K562 (cell line): Measurements from ENCODE around the gene CLDN7. TPM values are rescaled to one million over a fixed set of nuclear protein-coding genes. Genes with fewer than 3 reads are reported as not detected.

Experiments
- ATF1 ChIP-seq, 2 experiments: fragments of 450-650 bp in 1 of 2; IDR thresholded peaks; 2 replicates each; pipeline ENCODE4 v1.6.1; 2016; ENCODE audit warnings: missing compliant biosample characterization in 1 of 2, missing genetic modification characterization in 1 of 2
- BCOR ChIP-seq: fragments of 450-650 bp; IDR thresholded peaks from 2 replicates; pipeline ENCODE4 v1.6.1; 2016
- CHAMP1 ChIP-seq: fragments of 450-650 bp; IDR thresholded peaks from 2 replicates; pipeline ENCODE4 v1.6.1; 2016; ENCODE audit warnings: mild to moderate bottlenecking
- CHCHD3 ChIP-seq: fragments of 250-450 bp; sonication (Bioruptor Pico); IDR thresholded peaks from 2 replicates; pipeline ENCODE4 v2.1.2; 2022; ENCODE audit warnings: mild to moderate bottlenecking
- CXXC5 ChIP-seq: fragments of 250-450 bp; sonication (Bioruptor Pico); IDR thresholded peaks from 2 replicates; pipeline ENCODE4 v1.8.0; 2022; ENCODE audit warnings: inconsistent platforms, mild to moderate bottlenecking, moderate library complexity
- DNMT1 ChIP-seq: fragments of 450-650 bp; IDR thresholded peaks from 2 replicates; pipeline ENCODE4 v1.6.1; 2016; ENCODE audit warnings: antibody characterized with exemption, mild to moderate bottlenecking
- ETS2 ChIP-seq: IDR thresholded peaks from 2 replicates; pipeline ENCODE4 v1.6.1; 2016; ENCODE audit warnings: borderline replicate concordance, missing genetic modification characterization, mild to moderate bottlenecking, moderate library complexity, missing compliant biosample characterization; ENCODE audit not compliant: poor library complexity, severe bottlenecking
- GMEB1 ChIP-seq: fragments of 250-450 bp; sonication (Bioruptor Pico); IDR thresholded peaks from 2 replicates; pipeline ENCODE4 v1.4.0; 2020; ENCODE audit warnings: mild to moderate bottlenecking
- HDGF ChIP-seq: fragments of 450-650 bp; IDR thresholded peaks from 2 replicates; pipeline ENCODE4 v1.6.1; 2016
- HLTF ChIP-seq: fragments of 450-650 bp; IDR thresholded peaks from 2 replicates; pipeline ENCODE4 v1.6.1; 2016
- MTA3 ChIP-seq: fragments of 450-650 bp; formaldehyde crosslinking; IDR thresholded peaks from 2 replicates; pipeline ENCODE4 v1.6.1; 2017; ENCODE audit warnings: mild to moderate bottlenecking, borderline replicate concordance
- MYC ChIP-seq, 2 experiments: fragments of 250-450 bp in 1 of 2; sonication (Bioruptor Pico) in 1 of 2; IDR thresholded peaks; 2 replicates each; pipeline versions ENCODE4 v1.5.1 to v1.6.1; 2012 to 2021; ENCODE audit warnings: low read depth in 2 of 2, borderline replicate concordance in 1 of 2, improper control_type of control experiment in 1 of 2, low read length in 1 of 2, mild to moderate bottlenecking in 1 of 2, moderate library complexity in 1 of 2
- POLR2A ChIP-seq: fragments of 450-650 bp; conservative IDR thresholded peaks from 2 replicates; pipeline ENCODE4 v1.6.1; 2016
- POLR2AphosphoS5 ChIP-seq: IDR thresholded peaks from 2 replicates; pipeline ENCODE4 v1.6.1; 2011; ENCODE audit warnings: mild to moderate bottlenecking, low read depth, low read length, moderate library complexity; ENCODE audit not compliant: control insufficient read depth, insufficient read depth
- PRMT5 ChIP-seq: sonication (generic); formaldehyde crosslinking; IDR thresholded peaks from 2 replicates; pipeline ENCODE4 v1.5.0; 2020; ENCODE audit warnings: missing genetic modification reagents
- PYGO2 ChIP-seq: fragments of 450-650 bp; IDR thresholded peaks from 2 replicates; pipeline ENCODE4 v1.6.1; 2016; ENCODE audit warnings: mild to moderate bottlenecking, missing genetic modification characterization, moderate library complexity, missing compliant biosample characterization
- RCOR1 ChIP-seq, 2 experiments: IDR thresholded peaks; 2 replicates each; pipeline ENCODE4 v1.6.1; 2012; ENCODE audit warnings: low read depth in 2 of 2, low read length in 2 of 2, borderline replicate concordance in 1 of 2, improper control_type of control experiment in 1 of 2
- SRSF7 ChIP-seq: fragments of 200-400 bp; formaldehyde crosslinking; optimal IDR thresholded peaks from 2 replicates; pipeline ENCODE3; 2017; ENCODE audit warnings: mild to moderate bottlenecking, low read depth, low read length
- ZBTB1 ChIP-seq: sonication (generic); formaldehyde crosslinking; IDR thresholded peaks from 2 replicates; pipeline ENCODE4 v1.8.1; 2023; ENCODE audit warnings: missing genetic modification reagents, low read depth, mild to moderate bottlenecking, borderline replicate concordance
- ZNF23 ChIP-seq: fragments of 250-450 bp; sonication (Bioruptor Pico); IDR thresholded peaks from 2 replicates; pipeline ENCODE4 v1.4.0; 2020; ENCODE audit warnings: mild to moderate bottlenecking
- ZNF436 ChIP-seq: fragments of 250-450, 450-650 bp; sonication (Bioruptor Pico); formaldehyde crosslinking; IDR thresholded peaks from 2 replicates; pipeline ENCODE4 v1.7.0; 2020; ENCODE audit warnings: mild to moderate bottlenecking
- ZNF444 ChIP-seq: fragments of 250-450 bp; sonication (Bioruptor Pico); IDR thresholded peaks from 2 replicates; pipeline ENCODE4 v1.4.0; 2020; ENCODE audit warnings: mild to moderate bottlenecking, moderate library complexity
- ZNF507 ChIP-seq: conservative IDR thresholded peaks from 2 replicates; pipeline ENCODE4 v1.6.1; 2017; ENCODE audit warnings: missing genetic modification characterization, missing compliant biosample characterization
- ZNF589 ChIP-seq: fragments of 200-800 bp; sonication (Bioruptor generic); IDR thresholded peaks from 2 replicates; pipeline ENCODE4 v1.6.1; 2016; ENCODE audit warnings: low read depth, missing genetic modification characterization, missing compliant biosample characterization
- ZNF655 ChIP-seq: fragments of 250-450 bp; sonication (Bioruptor Pico); IDR thresholded peaks from 2 replicates; pipeline ENCODE4 v1.5.0; 2021
- ZNF707 ChIP-seq: fragments of 250-450 bp; sonication (Bioruptor Pico); conservative IDR thresholded peaks from 2 replicates; pipeline ENCODE4 v1.8.0; 2022; ENCODE audit warnings: inconsistent platforms, mild to moderate bottlenecking, moderate library complexity
- polyA plus RNA-seq, 8 experiments: library from polyadenylated mRNA; depleted of rRNA in 4 of 8; stranded (reverse) in 5 of 8; unstranded in 3 of 8; fragments of >200 nt; fragmentation: Nextera tagmentation in 2 of 8; fragmentation: Illumina TruSeq in 1 of 8; extraction: Ambion mirVana in 2 of 8; extraction: Trizol in 1 of 8; gene quantifications; 2 replicates each; pipeline versions ENCODE4 v1.2.1 to v1.2.3, GENCODE V29; 2011 to 2014; ENCODE audit warnings: inconsistent platforms in 1 of 8, missing spikeins in 1 of 8
- total RNA-seq, 7 experiments: library from RNA; depleted of rRNA in 6 of 7; stranded (reverse); fragments of >200 nt in 6 of 7; fragmentation: Illumina TruSeq in 2 of 7; extraction: Trizol in 2 of 7; gene quantifications; 2 replicates each; pipeline versions ENCODE4 v1.2.1 to v1.2.3, GENCODE V29; 2011 to 2021; ENCODE audit warnings: low replicate concordance in 1 of 7

CLDN7 gene
- total and polyA plus RNA-seq, 9 of the 15 experiments (the other 6 are each of a cell fraction or from before 2014, with no cell fraction given), result 2.2 to 14.5 (median 7.6) TPM

DNA sequence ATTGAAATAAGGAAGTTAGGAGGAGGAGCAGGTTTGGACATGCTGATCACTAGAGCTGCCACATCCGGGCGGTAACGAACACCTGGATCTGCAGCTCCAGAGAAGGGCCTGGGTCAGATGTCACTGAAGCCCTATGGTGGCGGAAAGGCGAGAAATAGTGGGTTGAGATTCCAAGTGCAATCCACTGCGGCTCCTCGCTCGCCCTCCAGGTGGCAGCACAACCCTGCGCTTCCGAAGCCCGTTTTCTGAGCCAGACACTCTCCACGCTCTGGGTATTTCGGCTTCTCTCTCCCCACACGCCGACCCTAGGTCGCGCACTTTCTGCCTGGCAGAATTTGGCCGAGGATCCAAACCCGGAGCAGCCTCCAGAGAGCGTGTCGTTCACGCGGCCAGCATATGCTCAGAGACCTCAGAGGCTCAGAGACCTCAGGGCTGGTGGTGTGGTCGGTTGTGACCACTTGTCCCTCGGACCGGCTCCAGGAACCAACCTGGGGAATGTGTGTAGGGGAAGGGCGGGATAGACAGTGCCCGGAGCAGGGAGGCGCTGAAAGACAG lies 18.3 kb upstream of the CLDN7 start (continued):
- TF ChIP-seq ZBTB1 (CRISPR knock-in tag), result no peak
- TF ChIP-seq MTA3, result 0 out of 2 replicates have a peak, but pooled peaks have one; percentile 46
- no peak for TF ChIP-seq ZNF436 (CRISPR knock-in tag)
- no peak for TF ChIP-seq SRSF7
- TF ChIP-seq HLTF, result no peak
- TF ChIP-seq ZNF507 (tag), result no peak
- no peak for TF ChIP-seq PYGO2 (tag)
- TF ChIP-seq ZNF589 (CRISPR knock-in tag), result no peak
- TF ChIP-seq POLR2AphosphoS5, result no peak
- TF ChIP-seq ATF1 (CRISPR knock-in tag; IDR thresholded peaks at IDR 0.05), result no peak
- TF ChIP-seq ATF1 (tag; IDR thresholded peaks at IDR 0.05), result peak; percentile 31; the same call in 1 of the 2 replicates
- no peak for TF ChIP-seq PRMT5
- peak; percentile 44; the same call in 1 of the 2 replicates for TF ChIP-seq POLR2A
- TF ChIP-seq DNMT1, result no peak
- TF ChIP-seq ZNF655, result no peak
- TF ChIP-seq CHAMP1, result no peak
- TF ChIP-seq ZNF23 (CRISPR knock-in tag), result no peak
- no peak for TF ChIP-seq ZNF707 (CRISPR knock-in tag)
- TF ChIP-seq MYC (IDR thresholded peaks at IDR 0.05; ENCODE audit: low read depth, low read length), result peak; percentile 83
- TF ChIP-seq MYC (CRISPR knock-in tag; IDR thresholded peaks at IDR 0.05; ENCODE audit: borderline replicate concordance, low read depth), result no peak
- no peak for TF ChIP-seq GMEB1
- TF ChIP-seq ETS2 (tag), result no peak
- peak in 1 of 2 experiments; percentile 14; a peak in 1 of 4 replicates for TF ChIP-seq RCOR1 (IDR thresholded peaks at IDR 0.05; ENCODE audit: borderline replicate concordance in 1 of 2, low read depth in 2 of 2, low read length in 2 of 2)
- no peak for TF ChIP-seq BCOR
- TF ChIP-seq ZNF444 (CRISPR knock-in tag), result no peak
- TF ChIP-seq HDGF, result no peak
- TF ChIP-seq CHCHD3 (CRISPR knock-in tag), result no peak
- peak; percentile 43; the same call in 1 of the 2 replicates for TF ChIP-seq CXXC5 (CRISPR knock-in tag)
